SK-N-SH (cell line): ENCODE measurements around the gene MFAP4. TPM values are rescaled to one million over a fixed set of nuclear protein-coding genes. Genes with fewer than 3 reads are reported as not detected.

ENCODE experiments used
- CTCF ChIA-PET: fragments of 300-600, 350-600 bp; formaldehyde crosslinking; extraction: SDS; loops from one replicate; lab custom pipeline; 2021; lab: Yijun Ruan, JAX
- POLR2A ChIA-PET: fragments of 350-600 bp; sonication (Branson Sonifier 250); formaldehyde crosslinking; extraction: SDS; loops from one replicate; lab custom pipeline; 2020; ENCODE audit warnings: antibody characterized with exemption, inconsistent platforms; lab: Yijun Ruan, JAX
- DNase-seq: peaks from one replicate; pipeline ENCODE4 v3.0.0; 2012
- H2AFZ ChIP-seq: fragments of 200-600 bp; sonication (generic); 2 replicates; pipeline ENCODE4 v1.8.1; 2016; ENCODE audit warnings: antibody characterized with exemption, mild to moderate bottlenecking, low read depth
- H3F3A ChIP-seq: fragments of 200-600 bp; sonication (generic); replicated peaks from 2 replicates; pipeline ENCODE3; 2016; ENCODE audit warnings: antibody characterized with exemption, mild to moderate bottlenecking; ENCODE audit not compliant: insufficient read depth
- H3K27ac ChIP-seq, 2 experiments: fragments of 200-500 bp in 1 of 2; fragments of 200-600 bp in 1 of 2; sonication (Bioruptor generic) in 1 of 2; sonication (generic), shearing (Covaris generic) in 1 of 2; 2 replicates each; pipeline versions ENCODE4 v1.5.1 to v1.6.1; 2014 to 2016; ENCODE audit warnings: low read depth in 2 of 2, inconsistent platforms in 1 of 2, low read length in 1 of 2, mild to moderate bottlenecking in 1 of 2, mixed read lengths in 1 of 2
- H3K27me3 ChIP-seq: fragments of 200-600 bp; sonication (generic), shearing (Covaris generic); 2 replicates; pipeline ENCODE4 v1.6.1; 2016; ENCODE audit warnings: mixed run types; ENCODE audit not compliant: insufficient read depth
- H3K36me3 ChIP-seq, 2 experiments: fragments of 200-500 bp in 1 of 2; fragments of 200-600 bp in 1 of 2; sonication (Bioruptor generic) in 1 of 2; sonication (generic) in 1 of 2; replicated peaks in 1 of 2; 2 replicates each; pipeline versions ENCODE3 to v1.5.1; 2014 to 2016; ENCODE audit warnings: low read length in 1 of 2, mild to moderate bottlenecking in 1 of 2; ENCODE audit not compliant: insufficient read depth in 2 of 2, control insufficient read depth in 1 of 2
- H3K4me1 ChIP-seq, 2 experiments: fragments of 200-500 bp in 1 of 2; fragments of 200-600 bp in 1 of 2; sonication (Bioruptor generic) in 1 of 2; sonication (generic), shearing (Covaris generic) in 1 of 2; 2 replicates each; pipeline versions ENCODE4 v1.5.1 to v1.6.1; 2014 to 2016; ENCODE audit warnings: low read depth in 1 of 2, low read length in 1 of 2, mixed run types in 1 of 2; ENCODE audit not compliant: insufficient read depth in 2 of 2, control insufficient read depth in 1 of 2
- H3K4me2 ChIP-seq: fragments of 200-600 bp; sonication (generic), shearing (Covaris generic); 2 replicates; pipeline ENCODE4 v1.6.1; 2017; ENCODE audit warnings: mixed run types
- H3K4me3 ChIP-seq, 2 experiments: fragments of 200-500 bp in 1 of 2; fragments of 200-600 bp in 1 of 2; sonication (Bioruptor generic) in 1 of 2; sonication (generic), shearing (Covaris generic) in 1 of 2; 2 replicates each; pipeline versions ENCODE4 v1.5.1 to v1.8.1; 2014 to 2016; ENCODE audit warnings: low read depth in 2 of 2, inconsistent platforms in 1 of 2, low read length in 1 of 2, mild to moderate bottlenecking in 1 of 2, mixed read lengths in 1 of 2, moderate library complexity in 1 of 2
- H3K79me2 ChIP-seq: fragments of 200-600 bp; sonication (generic); 2 replicates; pipeline ENCODE4 v1.8.1; 2017; ENCODE audit warnings: mild to moderate bottlenecking; ENCODE audit not compliant: insufficient read depth
- H3K9ac ChIP-seq: fragments of 200-600 bp; sonication (generic); 2 replicates; pipeline ENCODE4 v1.6.1; 2017; ENCODE audit warnings: mixed run types
- H3K9me2 ChIP-seq: fragments of 200-600 bp; sonication (generic); 2 replicates; pipeline ENCODE4 v1.6.1; 2017; ENCODE audit warnings: mixed run types
- H3K9me3 ChIP-seq: fragments of 200-600 bp; sonication (generic); 2 replicates; pipeline ENCODE4 v1.6.1; 2017; ENCODE audit warnings: mixed run types, mild to moderate bottlenecking, moderate library complexity
- H4K20me1 ChIP-seq: fragments of 200-600 bp; sonication (generic); 2 replicates; pipeline ENCODE4 v1.6.1; 2017; ENCODE audit warnings: mild to moderate bottlenecking, mixed run types; ENCODE audit not compliant: insufficient read depth
- CHD2 ChIP-seq: fragments of 150-350 bp; IDR thresholded peaks from 2 replicates; pipeline ENCODE4 v1.6.1; 2018; ENCODE audit warnings: low read length; ENCODE audit not compliant: partially characterized antibody
- ELF1 ChIP-seq: IDR thresholded peaks from 2 replicates; pipeline ENCODE4 v1.4.0; 2012
- EP300 ChIP-seq, 2 experiments: IDR thresholded peaks; 2 replicates each; pipeline versions ENCODE4 v1.4.0 to v1.6.1; 2012; ENCODE audit warnings: borderline replicate concordance in 1 of 2, low read depth in 1 of 2, low read length in 1 of 2
- EZH2phosphoT487 ChIP-seq: fragments of 200-600 bp; sonication (generic); IDR thresholded peaks from 2 replicates; pipeline ENCODE4 v1.6.1; 2017; ENCODE audit warnings: low read depth, mixed run types, mild to moderate bottlenecking, antibody characterized with exemption, moderate library complexity, borderline replicate concordance
- GABPA ChIP-seq: IDR thresholded peaks from 2 replicates; pipeline ENCODE4 v1.4.0; 2012; ENCODE audit warnings: low read depth, mild to moderate bottlenecking
- MEF2A ChIP-seq: IDR thresholded peaks from 2 replicates; pipeline ENCODE4 v1.4.0; 2012; ENCODE audit warnings: low read depth, borderline replicate concordance
- MXI1 ChIP-seq: IDR thresholded peaks from 2 replicates; pipeline ENCODE4 v1.6.1; 2012; ENCODE audit warnings: mild to moderate bottlenecking, low read depth, low read length, improper control_type of control experiment
- POLR2AphosphoS5 ChIP-seq: IDR thresholded peaks from 2 replicates; pipeline ENCODE4 v1.6.1; 2012; ENCODE audit warnings: low read depth, low read length
- RAD21 ChIP-seq: IDR thresholded peaks from 2 replicates; pipeline ENCODE4 v1.6.1; 2012; ENCODE audit warnings: mild to moderate bottlenecking, low read length
- RCOR1 ChIP-seq: fragments of 150-350 bp; IDR thresholded peaks from 2 replicates; pipeline ENCODE4 v1.6.1; 2017; ENCODE audit warnings: antibody characterized with exemption, low read length
- RFX5 ChIP-seq: IDR thresholded peaks from 2 replicates; pipeline ENCODE4 v1.6.1; 2012; ENCODE audit warnings: mild to moderate bottlenecking, improper control_type of control experiment, low read length
- SIN3A ChIP-seq: IDR thresholded peaks from 2 replicates; pipeline ENCODE4 v1.6.1; 2012; ENCODE audit warnings: low read depth, mild to moderate bottlenecking, low read length, moderate library complexity, borderline replicate concordance
- TAF1 ChIP-seq: IDR thresholded peaks from 2 replicates; pipeline ENCODE4 v1.6.1; 2012; ENCODE audit warnings: low read depth, mild to moderate bottlenecking, low read length, moderate library complexity, borderline replicate concordance
- USF1 ChIP-seq: IDR thresholded peaks from 2 replicates; pipeline ENCODE4 v1.4.0; 2012; ENCODE audit warnings: low read depth, borderline replicate concordance
- USF2 ChIP-seq: fragments of 150-350 bp; IDR thresholded peaks from 2 replicates; pipeline ENCODE4 v1.6.1; 2017; ENCODE audit warnings: antibody characterized with exemption, low read length, low read depth, borderline replicate concordance
- YY1 ChIP-seq: IDR thresholded peaks from 2 replicates; pipeline ENCODE4 v1.4.0; 2012; ENCODE audit warnings: low read depth, mild to moderate bottlenecking
- ZBTB33 ChIP-seq: IDR thresholded peaks from 2 replicates; pipeline ENCODE4 v1.4.0; 2012; ENCODE audit warnings: low read depth, borderline replicate concordance
- WGBS: methylation state at CpG from one replicate; pipeline ENCODE4 v1.1.6; 2017; ENCODE audit warnings: low lambda C conversion rate; 5-methylcytosine and 5-hydroxymethylcytosine counted together
- polyA plus RNA-seq, 3 experiments: library from polyadenylated mRNA; depleted of rRNA; stranded (reverse); fragments of >200 nt; gene quantifications; 2 replicates each; pipeline ENCODE4 v1.2.3, GENCODE V29; 2012
- TF ChIP-seq, protein P1 (sequence below): IDR thresholded peaks from 2 replicates; pipeline ENCODE4; 2012
- TF ChIP-seq, protein P2 (sequence below): fragments of 150-350 bp; IDR thresholded peaks from 2 replicates; pipeline ENCODE4 v1.6.1; 2016; ENCODE audit warnings: mild to moderate bottlenecking, low read depth, low read length

The MFAP4 gene
- polyA plus RNA-seq, 1 of the 3 experiments (the other 2 are of a cell fraction), result 120 TPM

DNA sequence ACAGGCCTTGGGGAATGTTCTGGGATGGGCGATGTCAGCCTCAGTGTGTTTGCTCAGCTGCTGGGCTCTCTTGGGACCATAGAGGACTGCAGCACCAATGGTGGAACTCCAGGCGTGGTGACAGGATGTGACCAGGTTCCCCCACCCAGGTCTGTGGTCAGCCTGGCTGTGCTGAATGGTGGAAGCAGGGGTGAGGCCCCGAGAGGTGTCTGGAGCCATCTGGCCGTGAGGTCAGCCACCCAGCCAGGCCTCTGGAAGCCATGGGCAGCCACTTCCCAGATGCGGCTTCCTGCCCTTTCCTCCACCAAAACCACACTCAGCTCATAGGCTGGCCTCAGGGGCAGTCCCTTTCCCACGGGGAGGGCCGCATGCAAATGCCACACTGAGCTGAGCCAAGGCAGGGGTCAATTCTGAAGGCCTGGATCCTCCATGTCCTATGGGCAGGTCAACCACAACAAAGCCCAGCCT lies 16.5 kb downstream of the MFAP4 start:
- DNase-seq, result no peak
- TF ChIP-seq USF1, result no peak
- no peak for TF ChIP-seq RCOR1
- TF ChIP-seq YY1, result no peak
- no peak for TF ChIP-seq MXI1
- 100% methylated on average over 5 of the region's 7 CpGs for WGBS
- H3K36me3 ChIP-seq, result no peaks in the 10 kb centered on the region
- H3K27me3 ChIP-seq, result no peaks in the 10 kb centered on the region
- H3K9ac ChIP-seq, result no peak overlapping the region
- H2AFZ ChIP-seq, result no peak overlapping the region
- H3K4me1 ChIP-seq, result peaks cover 0 to under 1% of the 10 kb centered on the region in 2 experiments; a peak in 2 of 4 replicates
- peaks cover 7% of the 10 kb centered on the region for H3F3A ChIP-seq
- no peak overlapping the region for H3K4me3 ChIP-seq
- no peaks in the 10 kb centered on the region for H3K9me3 ChIP-seq
- H4K20me1 ChIP-seq, result no peaks in the 10 kb centered on the region
- H3K4me2 ChIP-seq, result no peak overlapping the region
- no peak overlapping the region; a peak in 1 of 4 replicates for H3K27ac ChIP-seq
- ChIA-PET POLR2A (no interaction called here), CTCF (interaction anchor here (1.5 to 5.6 kb wide), 3 partner anchors 8 to 77 kb away, joined by 3 to 37 read pairs (median 20); partner anchors contain the start of genes B9D1 and RNF112)
- H3K79me2 ChIP-seq, result peaks cover 2% of the 10 kb centered on the region
- no peaks in the 10 kb centered on the region for H3K9me2 ChIP-seq

- 95% methylated on average over 11 of the region's 12 CpGs for WGBS
- POLR2A ChIA-PET, result interaction anchor here (1.7 kb wide), 1 partner anchor 8 kb away, joined by 4 read pairs; the partner anchor contains the start of gene MAPK7
- no peaks in the 10 kb centered on the region for H3K9me3 ChIP-seq
- H2AFZ ChIP-seq, result no peak overlapping the region
- no peak overlapping the region for H3K4me2 ChIP-seq
- H3K79me2 ChIP-seq, result no peaks in the 10 kb centered on the region; the same call in 1 of the 2 replicates
- no peak overlapping the region for H3K4me3 ChIP-seq
- peaks cover 1 to 6% of the 10 kb centered on the region in 2 experiments; a peak in 2 of 4 replicates for H3K4me1 ChIP-seq
- no peak for DNase-seq
- H4K20me1 ChIP-seq, result no peaks in the 10 kb centered on the region
- no peaks in the 10 kb centered on the region for H3K36me3 ChIP-seq
- H3K9ac ChIP-seq, result no peak overlapping the region
- H3F3A ChIP-seq, result peaks cover 7% of the 10 kb centered on the region
- no peaks in the 10 kb centered on the region for H3K9me2 ChIP-seq
- no peaks in the 10 kb centered on the region for H3K27me3 ChIP-seq
- H3K27ac ChIP-seq, result no peak overlapping the region; a peak in 1 of 4 replicates
- CTCF ChIA-PET, result interaction anchor here (1.2 to 2.5 kb wide), 3 partner anchors 41 to 77 kb away, joined by 3 to 20 read pairs (median 3); partner anchors contain the start of gene RNF112
- TF ChIP-seq SIN3A, result no peak
- no peak for TF ChIP-seq TAF1
- no peak for TF ChIP-seq MEF2A
- TF ChIP-seq RCOR1, result no peak
- no peak for TF ChIP-seq CHD2
- TF ChIP-seq RAD21, result no peak
- TF ChIP-seq EP300 (IDR thresholded peaks at IDR 0.05; ENCODE audit: borderline replicate concordance in 1 of 2, low read depth in 1 of 2, low read length in 1 of 2), result no peak
- TF ChIP-seq EZH2phosphoT487, result no peak
- TF ChIP-seq, protein P1, sequence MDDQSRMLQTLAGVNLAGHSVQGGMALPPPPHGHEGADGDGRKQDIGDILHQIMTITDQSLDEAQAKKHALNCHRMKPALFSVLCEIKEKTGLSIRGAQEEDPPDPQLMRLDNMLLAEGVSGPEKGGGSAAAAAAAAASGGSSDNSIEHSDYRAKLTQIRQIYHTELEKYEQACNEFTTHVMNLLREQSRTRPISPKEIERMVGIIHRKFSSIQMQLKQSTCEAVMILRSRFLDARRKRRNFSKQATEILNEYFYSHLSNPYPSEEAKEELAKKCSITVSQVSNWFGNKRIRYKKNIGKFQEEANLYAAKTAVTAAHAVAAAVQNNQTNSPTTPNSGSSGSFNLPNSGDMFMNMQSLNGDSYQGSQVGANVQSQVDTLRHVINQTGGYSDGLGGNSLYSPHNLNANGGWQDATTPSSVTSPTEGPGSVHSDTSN, result no peak
- TF ChIP-seq ELF1, result no peak
- no peak for TF ChIP-seq USF2
- TF ChIP-seq ZBTB33, result no peak
- TF ChIP-seq GABPA, result no peak
- TF ChIP-seq, protein P2, sequence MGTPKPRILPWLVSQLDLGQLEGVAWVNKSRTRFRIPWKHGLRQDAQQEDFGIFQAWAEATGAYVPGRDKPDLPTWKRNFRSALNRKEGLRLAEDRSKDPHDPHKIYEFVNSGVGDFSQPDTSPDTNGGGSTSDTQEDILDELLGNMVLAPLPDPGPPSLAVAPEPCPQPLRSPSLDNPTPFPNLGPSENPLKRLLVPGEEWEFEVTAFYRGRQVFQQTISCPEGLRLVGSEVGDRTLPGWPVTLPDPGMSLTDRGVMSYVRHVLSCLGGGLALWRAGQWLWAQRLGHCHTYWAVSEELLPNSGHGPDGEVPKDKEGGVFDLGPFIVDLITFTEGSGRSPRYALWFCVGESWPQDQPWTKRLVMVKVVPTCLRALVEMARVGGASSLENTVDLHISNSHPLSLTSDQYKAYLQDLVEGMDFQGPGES, result no peak
- TF ChIP-seq USF1, result no peak
- no peak for TF ChIP-seq YY1
- TF ChIP-seq RFX5, result no peak
- TF ChIP-seq POLR2AphosphoS5, result no peak
Observed at GRCh38 chr17:19369846-19370492, 17.0 kb downstream of the MFAP4 start.
